K562 (cell line): ENCODE data around the gene PTP4A1. TPM values are rescaled to one million over a fixed set of nuclear protein-coding genes. Genes with fewer than 3 reads are reported as not detected.

Experiments
- AFF1 ChIP-seq, 2 experiments: fragments of 450-650 bp; IDR thresholded peaks; 2 replicates each; pipeline ENCODE4 v1.6.1; 2018; ENCODE audit warnings: mild to moderate bottlenecking in 2 of 2, low read depth in 1 of 2; ENCODE audit not compliant: partially characterized antibody in 2 of 2
- ATF2 ChIP-seq: sonication (generic); formaldehyde crosslinking; IDR thresholded peaks from 2 replicates; pipeline ENCODE4 v1.8.1; 2022; ENCODE audit warnings: missing genetic modification reagents
- CREBBP ChIP-seq: IDR thresholded peaks from one replicate; pipeline ENCODE4 v1.6.1; 2012; ENCODE audit warnings: low read depth, mild to moderate bottlenecking, control low read depth, inconsistent platforms, low read length
- ETS1 ChIP-seq: conservative IDR thresholded peaks from 2 replicates; pipeline ENCODE4 v1.6.1; 2011; ENCODE audit warnings: low read depth, mild to moderate bottlenecking, low read length; ENCODE audit not compliant: control insufficient read depth
- GMEB1 ChIP-seq: fragments of 250-450 bp; sonication (Bioruptor Pico); IDR thresholded peaks from 2 replicates; pipeline ENCODE4 v1.4.0; 2020; ENCODE audit warnings: mild to moderate bottlenecking
- JUND ChIP-seq, 2 experiments: IDR thresholded peaks; 2 replicates in 1 of 2; 3 replicates in 1 of 2; pipeline ENCODE4 v1.6.1; 2011; ENCODE audit warnings: borderline replicate concordance in 2 of 2, low read depth in 2 of 2, low read length in 2 of 2, improper control_type of control experiment in 1 of 2, missing biosample characterization in 1 of 2, missing genetic modification characterization in 1 of 2, missing genetic modification reagents in 1 of 2
- KLF1 ChIP-seq: fragments of 450-650 bp; IDR thresholded peaks from 2 replicates; pipeline ENCODE4 v1.6.1; 2016; ENCODE audit warnings: missing genetic modification characterization, missing compliant biosample characterization
- KLF6 ChIP-seq: fragments of 250-450 bp; sonication (Bioruptor Pico); IDR thresholded peaks from 2 replicates; pipeline ENCODE4 v1.4.0; 2020; ENCODE audit warnings: mild to moderate bottlenecking, moderate library complexity, borderline replicate concordance
- NCOA6 ChIP-seq: fragments of 450-650 bp; IDR thresholded peaks from 2 replicates; pipeline ENCODE4 v1.6.1; 2017; ENCODE audit warnings: mild to moderate bottlenecking
- NR2C2 ChIP-seq, 2 experiments: fragments of 200-800 bp in 1 of 2; sonication (Bioruptor generic) in 1 of 2; sonication (generic) in 1 of 2; formaldehyde crosslinking in 1 of 2; IDR thresholded peaks; 2 replicates each; pipeline versions ENCODE4 v1.6.1 to v1.8.0; 2016 to 2022; ENCODE audit warnings: mild to moderate bottlenecking in 1 of 2, missing compliant biosample characterization in 1 of 2, missing genetic modification characterization in 1 of 2, missing genetic modification reagents in 1 of 2
- NUFIP1 ChIP-seq: fragments of 450-650 bp; IDR thresholded peaks from 2 replicates; pipeline ENCODE4 v1.6.1; 2018; ENCODE audit not compliant: partially characterized antibody
- ZNF764 ChIP-seq: fragments of 250-450 bp; sonication (Bioruptor Pico); IDR thresholded peaks from 2 replicates; pipeline ENCODE4 v1.4.0; 2020; ENCODE audit warnings: low read depth, mild to moderate bottlenecking, moderate library complexity
- polyA plus RNA-seq, 8 experiments: library from polyadenylated mRNA; depleted of rRNA in 4 of 8; stranded (reverse) in 5 of 8; unstranded in 3 of 8; fragments of >200 nt; fragmentation: Nextera tagmentation in 2 of 8; fragmentation: Illumina TruSeq in 1 of 8; extraction: Ambion mirVana in 2 of 8; extraction: Trizol in 1 of 8; gene quantifications; 2 replicates each; pipeline versions ENCODE4 v1.2.1 to v1.2.3, GENCODE V29; 2011 to 2014; ENCODE audit warnings: inconsistent platforms in 1 of 8, missing spikeins in 1 of 8
- total RNA-seq, 7 experiments: library from RNA; depleted of rRNA in 6 of 7; stranded (reverse); fragments of >200 nt in 6 of 7; fragmentation: Illumina TruSeq in 2 of 7; extraction: Trizol in 2 of 7; gene quantifications; 2 replicates each; pipeline versions ENCODE4 v1.2.1 to v1.2.3, GENCODE V29; 2011 to 2021; ENCODE audit warnings: low replicate concordance in 1 of 7

The PTP4A1 gene
- total and polyA plus RNA-seq, 9 of the 15 experiments (the other 6 are each of a cell fraction or from before 2014, with no cell fraction given): 3.7 to 67.5 (median 13.1) TPM

- TF ChIP-seq ZNF764 (no peak), NCOA6 (no peak), GMEB1 (CRISPR knock-in tag) (peak; percentile 80), JUND (IDR thresholded peaks at IDR 0.05; ENCODE audit: borderline replicate concordance, low read depth, low read length) (peak; percentile 42; the same call in 1 of the 2 replicates), JUND (tag; IDR thresholded peaks at IDR 0.05; ENCODE audit: borderline replicate concordance, low read depth, low read length) (no peak; the same call in 2 of the 3 replicates), NR2C2 (CRISPR knock-in tag; IDR thresholded peaks at IDR 0.05) (no peak), NR2C2 (tag; IDR thresholded peaks at IDR 0.05) (no peak; the same call in 1 of the 2 replicates), KLF6 (CRISPR knock-in tag) (no peak; the same call in 1 of the 2 replicates), NUFIP1 (no peak), CREBBP (no peak), AFF1 (IDR thresholded peaks at IDR 0.05; ENCODE audit: low read depth in 1 of 2, partially characterized antibody in 2 of 2) (no peak), ATF2 (CRISPR knock-in tag) (no peak), KLF1 (tag) (no peak), ETS1 (0 out of 2 replicates have a peak, but pooled peaks have one; percentile 67)
Measured at GRCh38 chr6:63572044-63572746, at the start of gene PTP4A1, which contains the start of gene LOC128125822 (continued).
